Measurements from ENCODE around the gene SETBP1.

SETBP1 gene

GRCh38 chr18:44954257-44954656 is 273.6 kb downstream of the SETBP1 start:
- in situ Hi-C loops (cut with MboI; ENCODE audit: low sequenced_read_pairs), result no loop called here

- in situ Hi-C loops (cut with MboI; ENCODE audit: low sequenced_read_pairs), result no loop called here
These were observed 275.1 kb downstream of the SETBP1 start for GRCh38 chr18:44955825-44956224.

DNA sequence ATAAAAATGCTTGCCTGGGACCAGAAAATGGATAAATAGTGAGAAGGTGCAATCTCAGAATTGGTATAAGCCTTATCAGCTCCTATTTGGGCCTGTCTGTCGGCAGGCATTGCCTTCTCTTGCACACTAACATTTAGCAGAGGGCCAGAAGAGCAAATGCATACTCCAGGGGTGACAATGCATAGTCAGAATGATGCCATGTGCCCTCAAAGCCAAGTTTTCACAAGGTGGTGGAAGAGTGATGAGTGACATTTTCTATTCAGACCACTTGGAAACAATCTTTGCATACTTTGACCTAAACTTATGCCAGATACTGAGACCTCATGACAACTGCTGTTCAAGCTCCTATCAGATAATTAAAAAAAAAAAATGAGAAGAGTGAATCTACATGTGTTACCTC is 276.3 kb downstream of the SETBP1 start:
- in situ Hi-C loops (cut with MboI; ENCODE audit: low sequenced_read_pairs), result no loop called here

DNA sequence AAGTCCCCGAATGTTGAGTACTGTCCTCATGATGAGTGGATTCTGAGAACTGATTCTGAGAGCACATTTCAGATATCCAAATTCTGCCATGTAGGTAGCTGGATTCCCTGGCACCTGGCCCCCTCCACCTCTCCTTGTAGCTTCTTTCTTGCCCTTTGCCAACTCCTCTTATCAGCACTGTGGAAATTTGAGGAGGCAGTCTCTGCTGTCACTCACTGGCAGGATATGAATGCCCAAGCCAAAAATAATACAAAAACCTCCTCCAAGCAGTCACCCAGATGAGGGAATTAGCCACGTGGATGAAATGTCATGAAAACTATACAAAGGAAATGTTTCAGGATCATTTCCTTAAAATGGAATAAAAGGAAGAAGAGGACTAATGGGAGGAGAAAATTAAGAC is 276.8 kb downstream of the SETBP1 start:
- in situ Hi-C loops (cut with MboI; ENCODE audit: low sequenced_read_pairs), result no loop called here

DNA sequence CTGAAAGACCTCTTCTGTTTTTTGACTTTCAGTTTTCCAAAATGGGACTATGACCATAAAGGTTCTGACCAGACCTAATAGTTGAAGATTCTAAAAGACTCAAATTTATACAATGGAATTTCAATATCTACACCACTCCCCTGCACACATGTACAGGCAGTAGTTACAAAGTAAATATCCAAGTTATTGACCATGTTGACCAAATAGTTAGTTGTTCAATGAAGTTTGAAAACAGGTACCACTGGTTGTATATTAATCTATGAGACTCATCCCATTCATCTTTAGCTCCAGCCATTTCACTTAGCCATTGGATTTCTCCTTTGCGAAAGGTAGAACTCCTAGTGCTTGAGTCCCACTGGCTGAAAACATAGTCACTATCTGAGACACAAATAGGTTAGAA is 277.4 kb downstream of the SETBP1 start:
- in situ Hi-C loops (cut with MboI; ENCODE audit: low sequenced_read_pairs), result no loop called here

- in situ Hi-C loops (cut with MboI; ENCODE audit: low sequenced_read_pairs), result no loop called here
These were observed 277.8 kb downstream of the SETBP1 start for GRCh38 chr18:44958455-44958854.

DNA sequence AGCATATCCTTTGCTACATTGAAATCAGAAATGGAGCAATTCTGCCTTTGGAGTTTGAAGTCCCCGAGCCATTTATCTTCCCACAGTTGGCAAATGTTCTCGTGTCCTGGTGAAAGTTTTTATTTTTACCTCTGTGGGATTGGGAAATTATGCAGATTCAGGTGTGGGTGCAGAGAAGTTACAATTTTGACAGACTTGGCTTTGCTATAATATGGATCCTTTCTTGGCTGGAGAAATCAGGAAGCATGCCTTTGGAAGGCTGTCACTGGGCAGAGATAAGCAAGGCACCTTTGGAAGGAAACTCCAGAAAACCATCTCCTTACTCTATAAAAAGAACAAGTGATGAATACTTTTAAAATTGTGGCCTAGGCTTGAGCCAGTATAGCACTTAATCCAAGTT is 278.3 kb downstream of the SETBP1 start:
- in situ Hi-C loops (cut with MboI; ENCODE audit: low sequenced_read_pairs), result no loop called here

DNA sequence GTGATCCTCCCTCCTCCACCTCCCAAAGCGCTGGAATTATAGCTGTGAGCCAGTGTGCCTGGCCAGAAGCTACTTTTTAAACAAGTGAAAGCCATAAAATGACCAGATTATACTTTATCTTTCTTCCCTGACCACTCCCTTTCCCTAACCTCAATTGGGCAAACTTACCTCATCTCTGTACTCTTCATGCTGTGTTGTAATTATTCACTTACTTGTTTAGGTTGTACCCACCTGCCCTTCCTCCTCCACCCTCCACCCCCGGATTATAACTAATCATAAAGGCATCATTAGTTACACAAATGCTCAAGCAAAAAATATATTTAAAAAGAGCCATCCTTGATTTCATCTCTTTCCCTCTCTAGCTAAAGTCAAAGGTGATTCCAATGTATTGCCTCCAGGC is 279.9 kb downstream of the SETBP1 start:
- in situ Hi-C loops (cut with MboI; ENCODE audit: low sequenced_read_pairs), result no loop called here

DNA sequence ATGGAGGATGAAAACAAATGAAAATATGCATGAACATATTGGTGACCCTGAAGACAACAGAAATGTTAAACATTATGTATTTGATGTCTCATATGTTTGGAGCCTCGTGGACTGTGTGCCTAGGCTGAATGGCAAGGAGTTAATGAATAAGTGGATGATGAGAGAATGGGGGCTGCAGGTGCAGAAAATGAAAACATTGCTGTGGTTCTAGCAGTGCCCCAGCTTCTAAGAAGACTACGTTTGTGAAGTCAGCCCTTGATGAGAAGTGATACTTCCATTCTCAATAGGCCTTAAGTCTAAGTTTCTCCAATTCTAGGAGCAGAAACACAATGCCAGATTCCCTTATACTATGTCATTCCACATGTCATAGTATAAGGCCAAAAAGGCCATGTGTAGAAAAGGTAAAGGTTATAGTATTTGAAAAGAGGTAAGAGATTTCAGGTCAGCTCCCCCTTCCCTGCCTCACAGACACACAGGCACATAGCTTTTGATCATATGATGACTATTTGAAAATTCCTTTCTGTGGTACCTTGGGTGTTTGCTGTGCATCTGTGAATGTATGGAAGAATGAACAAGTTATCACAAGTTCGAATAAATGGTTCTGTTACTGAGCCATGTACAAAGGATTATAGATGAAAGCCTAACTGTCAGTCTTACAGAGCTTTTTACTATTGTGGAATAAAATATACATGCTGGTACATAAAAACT is 280.8 kb downstream of the SETBP1 start:
- in situ Hi-C loops (cut with MboI; ENCODE audit: low sequenced_read_pairs), result no loop called here

DNA sequence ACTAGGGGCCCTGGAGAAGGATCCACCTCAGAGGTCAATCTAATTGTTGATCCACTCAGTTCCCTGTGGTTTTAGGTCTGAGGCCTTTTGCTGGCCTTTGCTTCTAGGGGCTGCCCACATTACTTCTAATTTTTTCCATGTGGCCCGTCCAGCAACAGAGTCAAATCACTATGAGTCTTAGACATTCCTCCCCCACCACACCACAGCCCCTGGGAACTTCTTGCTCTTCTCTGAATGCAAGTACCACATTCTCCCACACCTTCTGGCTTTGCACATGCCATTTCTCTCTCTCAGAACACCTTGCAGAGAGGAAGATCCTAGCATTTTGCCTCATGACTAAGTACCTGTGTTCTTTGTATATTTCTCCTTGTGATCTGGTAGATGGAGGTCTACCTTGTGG is 286.9 kb downstream of the SETBP1 start:
- in situ Hi-C loops (cut with MboI; ENCODE audit: low sequenced_read_pairs), result no loop called here

DNA sequence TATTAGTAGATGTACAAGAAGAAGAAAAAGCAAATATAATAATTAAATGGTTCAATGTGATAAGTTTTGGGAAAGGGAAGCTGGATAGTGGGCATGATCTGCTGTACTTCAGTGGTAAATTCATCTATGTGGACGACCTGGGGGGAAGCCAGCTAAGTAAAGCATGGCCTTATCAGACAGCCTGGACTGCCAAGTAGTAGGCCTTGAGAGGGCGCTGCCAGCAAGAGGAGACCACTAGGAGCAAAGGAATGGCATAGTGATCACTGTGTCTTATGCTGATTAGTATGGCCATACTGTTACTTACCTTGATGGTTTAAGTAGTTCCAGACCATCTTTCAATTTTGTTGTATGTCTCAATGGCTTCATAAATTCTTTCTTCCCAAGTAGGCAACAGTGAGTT is 287.6 kb downstream of the SETBP1 start:
- in situ Hi-C loops (cut with MboI; ENCODE audit: low sequenced_read_pairs), result no loop called here

DNA sequence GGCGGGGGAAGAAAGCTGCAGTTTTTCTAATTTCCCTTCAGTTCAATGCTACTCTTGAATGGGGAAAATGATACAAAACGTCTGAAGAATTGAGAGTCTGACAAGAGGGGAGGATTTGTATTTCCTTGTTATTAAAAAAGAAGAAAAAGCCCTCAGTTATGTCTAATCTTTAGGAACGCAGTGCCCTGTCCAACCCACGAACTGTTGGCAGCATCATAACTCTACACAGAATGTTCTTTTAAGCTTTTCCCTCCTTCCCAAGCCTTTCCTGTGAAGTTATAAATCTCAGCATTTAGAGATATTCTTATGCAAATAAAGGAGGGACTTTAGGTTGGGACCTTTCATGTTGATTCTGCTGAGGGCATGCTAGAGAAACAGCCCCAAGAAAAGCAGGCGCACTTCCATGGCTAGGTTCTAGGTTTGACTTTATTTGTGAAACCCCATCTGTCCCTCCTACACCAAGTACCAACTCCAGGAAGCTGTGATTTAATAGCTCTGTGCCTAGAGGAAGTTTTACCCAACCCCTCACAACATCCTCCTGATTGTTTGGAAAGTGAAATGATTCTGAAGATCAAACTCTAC is 288.6 kb downstream of the SETBP1 start:
- in situ Hi-C loops (cut with MboI; ENCODE audit: low sequenced_read_pairs), result no loop called here

GRCh38 chr18:44973282-44973681 is 292.6 kb downstream of the SETBP1 start:
- in situ Hi-C loops (cut with MboI; ENCODE audit: low sequenced_read_pairs), result no loop called here

DNA sequence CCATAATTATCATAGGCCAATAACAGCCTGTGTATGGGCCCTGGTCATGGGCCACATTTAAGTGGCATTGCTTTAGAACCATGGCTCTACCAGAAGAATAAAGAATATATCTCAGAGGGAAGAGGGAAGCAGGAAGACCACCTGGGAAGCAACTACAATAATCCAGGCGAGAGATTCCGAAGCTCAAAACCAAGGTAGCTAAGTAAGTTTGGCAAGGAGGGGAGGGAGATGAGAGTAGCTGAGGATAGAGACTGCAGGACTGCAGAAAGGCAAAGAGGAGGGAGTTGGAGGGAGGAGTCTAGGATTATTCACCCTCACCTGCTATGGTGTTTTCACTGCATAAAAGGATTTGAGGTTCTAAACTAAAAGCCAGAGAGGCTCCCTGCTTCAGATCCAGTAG is 293.5 kb downstream of the SETBP1 start:
- in situ Hi-C loops (cut with MboI; ENCODE audit: low sequenced_read_pairs), result no loop called here

GRCh38 chr18:44977856-44978255 is 297.2 kb downstream of the SETBP1 start:
- in situ Hi-C loops (cut with MboI; ENCODE audit: low sequenced_read_pairs), result no loop called here

DNA sequence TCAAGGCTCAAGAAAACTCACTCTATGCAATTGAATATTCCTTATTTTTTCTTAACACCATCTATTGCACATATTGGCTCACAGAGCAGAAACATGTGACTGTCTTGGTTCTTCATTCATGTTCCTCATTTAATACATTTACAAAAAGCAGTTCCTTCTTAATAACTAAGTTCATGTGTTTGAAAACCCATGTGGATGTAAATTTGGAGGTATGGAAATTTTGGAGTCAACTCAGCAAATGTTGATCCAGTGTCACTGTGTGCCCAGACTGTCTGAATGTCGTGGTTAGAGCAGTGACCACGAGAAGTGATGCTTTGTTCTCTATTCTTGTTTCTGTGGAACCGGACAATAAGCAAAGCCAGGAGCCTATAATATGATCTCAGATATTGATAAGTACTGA is 299.1 kb downstream of the SETBP1 start:
- in situ Hi-C loops (cut with MboI; ENCODE audit: low sequenced_read_pairs), result no loop called here

DNA sequence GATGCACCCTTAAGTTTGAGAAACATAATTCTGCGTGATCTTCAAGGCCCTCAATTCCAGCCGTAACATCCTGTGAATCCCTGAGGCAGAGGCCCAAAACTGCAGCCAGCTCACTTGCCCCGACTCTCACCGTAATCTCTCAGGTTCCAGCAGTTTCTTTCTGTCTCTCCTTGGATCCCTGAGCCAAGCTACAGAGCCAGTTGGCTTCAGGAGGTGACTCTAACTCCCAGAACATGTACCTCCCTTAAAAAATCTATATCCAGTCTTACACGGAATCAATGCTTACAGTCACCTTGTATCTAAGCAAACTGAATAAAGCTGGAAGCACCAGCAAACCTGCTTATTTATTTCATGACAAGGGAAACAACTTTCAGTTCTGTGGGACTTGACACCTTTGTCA is 300.4 kb downstream of the SETBP1 start:
- in situ Hi-C loops (cut with MboI; ENCODE audit: low sequenced_read_pairs), result no loop called here

GRCh38 chr18:44986933-44987332 is 306.2 kb downstream of the SETBP1 start:
- in situ Hi-C loops (cut with MboI; ENCODE audit: low sequenced_read_pairs), result no loop called here

DNA sequence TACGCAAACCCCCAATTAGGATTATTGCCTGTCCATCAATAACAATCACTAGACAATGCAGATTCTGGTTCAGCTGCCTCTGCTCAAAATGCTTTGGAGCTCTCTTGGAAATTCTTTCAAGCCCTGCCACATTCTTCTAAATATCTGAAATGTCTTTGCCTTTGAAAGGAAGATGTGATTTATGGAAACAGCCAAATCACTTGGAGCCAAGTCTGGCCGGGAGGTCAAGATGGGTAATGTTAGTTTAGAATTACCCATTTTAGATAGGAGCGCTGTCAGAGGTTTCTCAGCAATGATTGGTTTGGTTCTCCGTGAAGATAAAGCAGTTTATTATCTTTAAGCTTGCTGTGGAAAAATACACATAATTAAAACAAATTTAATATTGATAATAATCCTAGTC is 306.7 kb downstream of the SETBP1 start:
- in situ Hi-C loops (cut with MboI; ENCODE audit: low sequenced_read_pairs), result no loop called here

DNA sequence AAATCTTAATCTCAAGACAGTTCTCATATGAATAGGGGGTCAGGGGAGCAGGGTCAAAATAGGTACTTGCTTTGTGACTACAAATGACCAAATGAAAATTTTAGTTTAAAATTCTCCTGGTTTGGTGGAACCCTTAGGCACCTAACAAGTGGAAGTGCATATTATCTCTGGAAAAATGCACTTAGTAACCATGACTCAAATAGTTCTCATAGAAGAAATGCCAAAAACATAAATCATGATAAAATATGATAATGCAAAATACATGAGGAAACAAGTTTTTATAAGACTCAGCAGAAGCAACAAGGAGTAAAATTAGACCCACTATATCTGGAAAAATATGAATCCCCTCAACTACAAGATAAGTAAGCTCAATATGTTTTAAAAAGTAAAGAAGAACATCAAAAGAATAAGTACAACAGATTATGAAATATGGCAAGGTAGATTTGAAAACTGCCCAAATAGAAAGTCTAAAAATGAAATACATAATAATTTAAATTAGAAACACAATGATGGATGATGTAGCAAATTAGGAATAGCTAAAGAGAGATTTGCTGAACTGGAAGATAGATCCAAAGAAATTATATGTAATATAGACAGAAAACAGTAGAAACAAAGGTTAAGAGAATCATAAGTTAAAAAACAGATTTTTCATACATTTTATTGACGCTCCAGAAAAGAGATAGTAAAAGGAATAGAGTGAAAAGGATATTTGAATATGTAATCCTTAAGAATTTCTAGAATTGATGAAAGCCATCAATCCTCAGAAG is 308.3 kb downstream of the SETBP1 start:
- in situ Hi-C loops (cut with MboI; ENCODE audit: low sequenced_read_pairs), result no loop called here

DNA sequence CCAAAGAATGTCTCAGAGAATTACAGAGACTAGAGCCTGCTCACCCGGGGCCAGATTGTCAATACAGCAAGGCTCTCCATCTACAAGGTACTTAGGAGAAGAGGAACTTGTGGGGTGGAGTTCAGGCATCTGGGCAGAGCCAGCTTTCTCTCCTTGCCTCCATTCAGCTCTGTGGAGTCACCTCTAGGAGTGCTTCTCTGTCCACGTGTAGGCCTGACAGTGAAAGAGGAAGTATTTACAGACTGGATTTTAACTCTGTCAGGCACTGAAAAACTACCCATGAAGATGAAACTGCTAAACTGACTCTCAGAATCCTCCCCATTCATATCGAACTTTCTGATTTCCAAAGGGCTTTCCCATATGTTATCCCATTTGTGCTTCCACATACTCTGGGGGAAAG is 315.6 kb downstream of the SETBP1 start:
- in situ Hi-C loops (cut with MboI; ENCODE audit: low sequenced_read_pairs), result no loop called here

DNA sequence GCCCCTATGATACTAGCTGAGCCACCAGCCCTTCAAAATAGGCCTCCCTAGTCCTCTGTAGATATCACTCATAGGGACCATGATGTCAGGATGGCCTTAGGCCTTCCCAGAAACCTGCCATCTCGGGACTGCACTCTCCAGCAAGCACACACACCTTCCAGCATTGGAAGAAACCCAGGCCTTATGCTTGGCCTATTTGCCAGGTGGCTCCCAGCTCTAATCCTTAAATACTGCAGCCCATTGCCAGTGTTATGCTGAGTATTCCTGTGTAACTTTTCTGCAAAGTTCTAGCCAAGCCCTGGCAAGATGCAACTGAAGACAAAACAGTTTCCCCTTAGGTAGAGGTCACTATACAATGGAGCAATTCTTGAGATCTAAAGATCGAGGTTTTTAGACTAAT is 316.5 kb downstream of the SETBP1 start:
- in situ Hi-C loops (cut with MboI; ENCODE audit: low sequenced_read_pairs), result no loop called here

Data from HL-60/S4 treated with phorbol 12-myristate 13-acetate at 8.2 ng/mL for 4 days and 3 days (cell line).